Erythroblast (primary cell): ENCODE results near the gene OBSCN.
A peak's percentile ranks its signal among the peaks of the same experiment; 100 is the strongest.

Experiments
- DNase-seq, 2 experiments: peaks; one replicate each; lab custom pipeline; 2025; lab: John Stamatoyannopoulos, UW
- GATA1 ChIP-seq: IDR thresholded peaks from 2 replicates; pipeline ENCODE4 v1.6.1; 2011; ENCODE audit warnings: low read depth, mild to moderate bottlenecking, control low read depth, low read length, moderate library complexity
- POLR2A ChIP-seq: IDR thresholded peaks from 2 replicates; pipeline ENCODE4 v1.6.1; 2011; ENCODE audit warnings: mild to moderate bottlenecking, low read length

OBSCN gene

DNA sequence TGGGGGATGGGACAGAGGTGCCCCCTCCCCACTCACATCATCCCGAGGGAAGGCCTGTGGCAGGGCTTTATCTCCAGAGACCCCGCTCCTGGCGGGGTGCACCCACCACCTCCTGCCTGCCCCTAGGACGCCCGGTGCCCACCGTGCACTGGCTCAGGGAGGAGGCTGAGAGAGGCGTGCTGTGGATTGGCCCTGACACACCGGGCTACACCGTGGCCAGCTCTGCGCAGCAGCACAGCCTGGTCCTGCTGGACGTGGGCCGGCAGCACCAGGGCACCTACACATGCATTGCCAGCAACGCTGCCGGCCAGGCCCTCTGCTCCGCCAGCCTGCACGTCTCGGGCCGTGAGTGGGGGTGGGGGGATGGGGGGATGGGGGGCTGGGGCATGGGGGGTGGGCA lies 127.1 kb downstream of the OBSCN start:
- no peak for DNase-seq
- TF ChIP-seq GATA1 (no peak), POLR2A (no peak)

DNA sequence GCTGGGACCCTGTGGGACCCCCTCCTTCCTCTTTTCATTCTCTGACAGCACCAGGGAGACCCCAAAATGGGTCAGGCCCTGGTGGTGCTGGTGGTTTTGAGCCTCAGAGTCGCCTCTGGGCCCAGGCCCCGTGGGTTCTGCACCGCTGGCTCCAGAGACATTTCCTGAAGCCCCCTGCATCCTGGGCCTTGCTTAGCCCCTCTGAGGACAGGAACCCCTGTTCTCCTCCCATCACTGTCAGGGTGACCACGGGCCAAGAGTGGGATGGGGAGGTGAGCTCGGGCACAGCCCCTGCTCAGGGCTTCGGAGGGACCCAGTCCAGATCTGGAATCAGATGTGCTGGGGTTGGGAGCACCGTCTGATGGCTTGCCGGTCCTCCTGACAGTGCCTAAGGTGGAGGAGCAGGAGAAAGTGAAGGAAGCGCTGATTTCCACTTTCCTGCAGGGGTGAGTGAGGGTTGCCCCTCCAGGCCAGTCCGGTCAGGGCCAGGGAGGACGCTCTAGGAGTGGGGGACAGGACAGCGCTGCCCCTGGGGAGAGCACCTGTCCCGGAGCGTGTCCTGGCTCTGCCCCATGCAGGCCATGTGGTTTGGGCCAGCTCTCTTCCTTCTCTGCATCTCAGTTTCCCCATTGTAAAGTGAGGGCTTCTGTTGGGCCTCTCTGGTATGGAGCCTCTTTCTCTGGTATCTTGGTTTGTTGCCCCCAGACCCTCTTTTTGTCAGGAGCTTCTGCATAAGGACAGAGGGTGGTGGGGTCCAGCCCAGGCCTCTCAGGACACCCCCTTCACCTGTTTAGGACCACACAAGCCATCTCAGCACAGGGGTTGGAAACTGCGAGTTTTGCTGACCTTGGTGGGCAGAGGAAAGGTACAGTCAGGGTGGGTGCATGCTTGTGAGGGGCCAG lies 127.8 kb downstream of the OBSCN start:
- TF ChIP-seq GATA1 (no peak), POLR2A (no peak)
- no peak for DNase-seq

DNA sequence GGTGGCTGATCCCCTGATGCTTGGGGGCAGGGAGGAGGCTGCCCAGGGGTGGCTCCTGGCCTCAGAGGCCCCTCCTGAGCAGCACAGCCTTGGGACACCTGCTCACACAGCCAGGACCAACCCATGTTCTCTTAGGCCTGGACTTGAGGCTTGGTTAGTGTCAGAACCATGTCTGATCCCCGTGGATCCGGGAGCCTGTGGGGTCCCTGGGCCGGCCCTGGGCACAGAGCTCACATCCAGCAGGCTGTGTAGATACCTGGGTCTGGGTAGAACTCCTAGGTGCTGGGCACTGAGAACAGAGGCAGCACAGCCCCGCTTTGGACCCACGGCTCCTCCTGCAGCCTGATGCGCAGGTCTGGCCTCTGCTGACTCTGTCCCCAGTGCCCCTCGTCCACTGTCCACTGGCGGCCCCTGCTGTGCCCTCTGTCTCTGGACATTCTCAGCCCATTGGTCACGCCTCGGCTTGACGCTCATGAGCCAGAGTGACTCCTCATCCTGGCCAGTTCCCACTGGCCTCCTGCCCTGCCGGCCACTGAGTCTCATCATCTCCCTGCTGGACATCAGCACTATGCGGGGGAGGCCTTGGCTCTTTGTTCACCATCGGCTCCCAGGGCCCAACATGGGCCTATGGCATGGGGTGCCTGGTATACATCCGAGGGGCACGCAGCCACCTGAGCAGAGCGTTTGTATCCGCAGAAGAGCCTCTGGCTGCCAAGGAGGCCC lies 128.6 kb downstream of the OBSCN start:
- TF ChIP-seq GATA1 (no peak), POLR2A (no peak)
- DNase-seq = no peak

DNA sequence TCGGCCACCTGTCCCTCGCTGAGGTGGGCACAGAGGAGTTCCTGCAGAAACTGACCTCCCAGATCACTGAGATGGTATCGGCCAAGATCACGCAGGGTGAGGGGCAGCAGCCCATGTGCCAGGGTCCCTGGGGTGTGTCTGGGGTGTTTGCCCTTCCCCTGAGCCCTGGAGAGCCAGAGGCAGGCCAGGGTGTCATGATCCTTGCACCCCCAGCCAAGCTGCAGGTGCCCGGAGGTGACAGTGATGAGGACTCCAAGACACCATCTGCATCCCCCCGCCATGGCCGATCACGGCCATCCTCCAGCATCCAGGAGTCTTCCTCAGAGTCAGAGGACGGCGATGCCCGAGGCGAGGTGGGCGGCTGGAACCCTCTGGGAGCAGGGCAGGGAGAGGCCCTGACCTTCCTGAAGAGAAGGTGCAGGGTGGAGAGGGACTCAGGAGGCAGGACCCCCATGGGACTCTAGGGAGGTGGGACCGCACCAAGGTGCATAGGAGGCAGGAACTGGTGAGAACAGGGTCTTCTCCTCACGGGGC lies 129.3 kb downstream of the OBSCN start:
- DNase-seq = no peak
- TF ChIP-seq POLR2A = no peak
- TF ChIP-seq GATA1 = no peak

DNA sequence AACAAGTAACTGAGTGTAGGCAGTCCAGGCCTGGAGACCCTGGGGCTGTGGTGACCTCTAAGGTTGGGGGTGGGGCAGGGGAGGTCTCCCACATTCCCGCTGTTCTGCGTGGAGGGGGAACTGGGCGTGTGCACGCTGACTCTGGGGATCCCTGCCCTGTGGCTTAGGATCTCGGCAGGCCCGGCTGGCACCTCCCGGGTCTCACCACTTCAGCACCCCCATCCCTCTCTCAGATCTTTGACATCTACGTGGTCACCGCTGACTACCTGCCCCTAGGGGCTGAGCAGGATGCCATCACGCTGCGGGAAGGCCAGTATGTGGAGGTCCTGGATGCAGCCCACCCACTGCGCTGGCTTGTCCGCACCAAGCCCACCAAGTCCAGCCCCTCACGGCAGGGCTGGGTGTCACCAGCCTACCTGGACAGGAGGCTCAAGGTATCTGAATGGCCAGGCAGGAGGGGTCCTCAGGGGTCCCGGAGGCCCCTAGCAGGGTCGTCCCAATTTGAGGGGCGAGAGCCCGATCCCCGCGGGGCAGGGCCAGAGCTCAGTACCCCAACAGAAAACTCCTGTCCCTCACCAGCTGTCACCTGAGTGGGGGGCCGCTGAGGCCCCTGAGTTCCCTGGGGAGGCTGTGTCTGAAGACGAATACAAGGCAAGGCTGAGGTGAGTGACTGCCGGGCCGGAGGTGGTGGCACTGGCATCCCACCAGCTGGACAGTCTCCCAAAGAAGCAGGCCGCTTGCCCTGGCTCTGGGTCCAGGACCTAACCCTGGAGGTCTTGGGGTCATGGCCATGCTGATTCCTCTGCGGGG lies 130.1 kb downstream of the OBSCN start:
- DNase-seq = no peak
- no peak for TF ChIP-seq POLR2A
- TF ChIP-seq GATA1 = no peak

DNA sequence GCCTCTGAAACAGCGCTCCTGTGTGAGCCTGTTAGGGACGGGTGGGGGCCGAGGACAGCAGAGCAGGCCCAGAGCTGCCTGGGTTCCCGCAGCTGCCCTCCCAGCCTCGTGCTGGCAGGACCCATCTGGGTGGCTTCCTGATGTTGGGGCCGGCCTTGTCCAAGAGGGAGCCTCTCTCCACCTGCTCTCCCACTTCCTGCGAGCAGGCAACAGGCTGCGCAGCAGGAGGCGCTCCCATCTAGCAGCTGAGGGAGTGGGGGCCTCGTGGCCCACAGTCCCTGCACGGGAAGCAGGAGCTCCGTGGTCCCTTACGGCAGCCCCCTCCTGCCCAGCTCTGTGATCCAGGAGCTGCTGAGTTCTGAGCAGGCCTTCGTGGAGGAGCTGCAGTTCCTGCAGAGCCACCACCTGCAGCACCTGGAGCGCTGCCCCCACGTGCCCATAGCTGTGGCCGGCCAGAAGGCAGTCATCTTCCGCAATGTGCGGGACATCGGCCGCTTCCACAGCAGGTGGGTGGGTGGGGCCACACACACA lies 130.7 kb downstream of the OBSCN start:
- TF ChIP-seq GATA1 (no peak), POLR2A (no peak)
- no peak for DNase-seq

DNA sequence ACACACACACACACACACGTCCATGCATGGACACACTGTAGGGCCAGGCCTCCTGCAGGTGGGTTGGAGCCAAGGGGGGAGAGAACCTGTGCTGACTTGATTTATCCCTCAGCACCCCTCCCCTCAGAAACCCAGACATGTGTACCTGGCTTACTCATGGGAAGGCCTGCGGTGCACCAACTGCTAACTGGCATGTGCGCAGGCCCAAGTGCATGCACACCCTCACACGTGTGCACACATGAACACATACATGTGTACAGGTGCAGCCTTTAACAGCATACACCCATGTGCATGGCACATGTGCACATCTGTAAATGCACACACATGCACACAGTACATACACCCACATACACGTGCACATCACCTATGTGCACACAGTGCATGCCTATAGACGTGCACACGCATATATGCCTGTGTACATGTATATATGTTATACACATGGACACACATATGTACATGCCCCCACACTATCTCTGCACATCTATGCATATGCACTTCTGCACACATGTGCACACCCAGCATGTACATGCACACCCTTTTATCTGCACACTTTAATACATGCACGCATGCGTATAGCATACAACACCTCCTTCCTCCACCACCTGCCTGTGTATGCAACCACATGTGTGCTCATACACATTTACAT lies 131.3 kb downstream of the OBSCN start:
- TF ChIP-seq POLR2A = no peak
- no peak for TF ChIP-seq GATA1
- no peak for DNase-seq

DNA sequence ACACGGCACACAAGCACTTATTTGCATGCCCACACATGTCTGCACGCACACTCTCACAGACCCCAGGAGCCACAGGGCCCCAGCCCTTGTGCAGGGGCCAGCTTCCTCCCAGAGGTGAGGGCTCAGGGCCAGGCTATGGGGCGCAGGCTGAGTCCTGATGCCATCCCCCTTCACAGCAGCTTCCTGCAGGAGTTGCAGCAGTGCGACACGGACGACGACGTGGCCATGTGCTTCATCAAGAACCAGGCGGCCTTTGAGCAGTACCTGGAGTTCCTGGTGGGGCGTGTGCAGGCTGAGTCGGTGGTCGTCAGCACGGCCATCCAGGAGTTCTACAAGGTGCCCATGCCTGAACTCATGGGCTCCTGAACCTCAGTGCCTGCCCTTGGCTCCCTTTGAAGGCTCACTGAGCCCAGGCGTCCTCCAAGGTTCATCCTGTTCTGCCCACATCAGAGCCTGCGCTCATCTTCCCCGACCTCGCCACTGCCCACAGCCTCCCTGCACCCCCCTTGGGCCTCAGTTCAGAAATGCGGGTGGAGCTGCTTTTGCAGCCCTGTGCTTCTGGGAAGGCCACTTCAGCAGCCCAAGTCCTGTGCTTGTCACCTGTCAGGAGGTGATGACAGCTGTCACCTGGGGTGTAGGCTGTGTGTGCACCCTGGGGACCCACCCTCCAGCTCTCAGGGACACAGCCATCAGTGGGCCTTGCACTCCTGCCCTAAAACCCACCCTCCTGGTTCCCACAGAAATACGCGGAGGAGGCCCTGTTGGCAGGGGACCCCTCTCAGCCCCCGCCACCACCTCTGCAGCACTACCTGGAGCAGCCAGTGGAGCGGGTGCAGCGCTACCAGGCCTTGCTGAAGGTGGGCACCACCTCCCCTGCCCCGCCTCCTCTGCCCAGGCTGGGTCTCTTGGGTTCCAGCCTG lies 132.2 kb downstream of the OBSCN start:
- TF ChIP-seq POLR2A (no peak), GATA1 (no peak)
- no peak for DNase-seq

DNA sequence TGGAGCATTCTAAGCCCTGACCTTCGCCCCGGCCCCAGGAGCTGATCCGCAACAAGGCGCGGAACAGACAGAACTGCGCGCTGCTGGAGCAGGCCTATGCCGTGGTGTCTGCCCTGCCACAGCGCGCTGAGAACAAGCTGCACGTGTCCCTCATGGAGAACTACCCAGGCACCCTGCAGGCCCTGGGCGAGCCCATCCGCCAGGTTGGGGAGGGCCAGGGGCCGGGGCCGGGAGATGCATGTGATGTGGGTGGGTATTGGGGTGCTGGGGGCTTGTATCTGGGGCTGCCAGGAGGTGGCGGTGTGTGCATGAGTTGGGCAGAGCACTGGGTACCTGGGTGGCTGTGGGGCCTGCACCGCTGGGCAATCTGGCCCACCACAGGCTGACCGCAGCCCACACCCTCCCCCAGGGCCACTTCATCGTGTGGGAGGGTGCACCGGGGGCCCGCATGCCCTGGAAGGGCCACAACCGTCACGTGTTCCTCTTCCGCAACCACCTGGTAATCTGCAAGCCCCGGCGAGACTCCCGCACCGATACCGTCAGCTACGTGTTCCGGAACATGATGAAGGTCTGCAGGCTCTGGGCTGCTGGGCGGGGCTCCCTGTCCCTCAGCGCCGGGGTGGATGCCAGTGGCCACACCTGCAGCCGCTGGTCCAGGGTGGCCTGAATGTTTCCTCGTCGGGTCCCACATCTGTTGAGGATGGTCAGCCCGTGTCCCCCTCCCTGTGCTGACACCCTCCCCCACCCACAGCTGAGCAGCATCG lies 133.0 kb downstream of the OBSCN start:
- DNase-seq = peak; percentile 28 to 52

DNA sequence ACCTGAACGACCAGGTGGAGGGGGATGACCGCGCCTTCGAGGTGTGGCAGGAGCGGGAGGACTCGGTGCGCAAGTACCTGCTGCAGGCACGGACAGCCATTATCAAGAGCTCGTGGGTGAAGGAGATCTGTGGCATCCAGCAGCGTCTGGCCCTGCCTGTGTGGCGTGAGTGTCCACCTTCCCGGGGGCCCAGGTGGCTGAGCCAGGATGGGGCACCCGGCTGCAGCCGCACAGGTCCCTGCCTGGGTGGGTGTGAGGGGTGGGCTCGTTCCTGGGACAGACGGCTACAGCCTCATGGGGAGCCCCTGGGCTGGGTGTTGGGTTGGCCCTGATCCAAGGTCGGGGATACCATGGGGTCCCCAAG lies 133.6 kb downstream of the OBSCN start:
- no peak for DNase-seq
- TF ChIP-seq POLR2A (no peak), GATA1 (no peak)

More for the DNA sequence above, 133.0 kb downstream of the OBSCN start:
- TF ChIP-seq POLR2A = no peak
- no peak for TF ChIP-seq GATA1

DNA sequence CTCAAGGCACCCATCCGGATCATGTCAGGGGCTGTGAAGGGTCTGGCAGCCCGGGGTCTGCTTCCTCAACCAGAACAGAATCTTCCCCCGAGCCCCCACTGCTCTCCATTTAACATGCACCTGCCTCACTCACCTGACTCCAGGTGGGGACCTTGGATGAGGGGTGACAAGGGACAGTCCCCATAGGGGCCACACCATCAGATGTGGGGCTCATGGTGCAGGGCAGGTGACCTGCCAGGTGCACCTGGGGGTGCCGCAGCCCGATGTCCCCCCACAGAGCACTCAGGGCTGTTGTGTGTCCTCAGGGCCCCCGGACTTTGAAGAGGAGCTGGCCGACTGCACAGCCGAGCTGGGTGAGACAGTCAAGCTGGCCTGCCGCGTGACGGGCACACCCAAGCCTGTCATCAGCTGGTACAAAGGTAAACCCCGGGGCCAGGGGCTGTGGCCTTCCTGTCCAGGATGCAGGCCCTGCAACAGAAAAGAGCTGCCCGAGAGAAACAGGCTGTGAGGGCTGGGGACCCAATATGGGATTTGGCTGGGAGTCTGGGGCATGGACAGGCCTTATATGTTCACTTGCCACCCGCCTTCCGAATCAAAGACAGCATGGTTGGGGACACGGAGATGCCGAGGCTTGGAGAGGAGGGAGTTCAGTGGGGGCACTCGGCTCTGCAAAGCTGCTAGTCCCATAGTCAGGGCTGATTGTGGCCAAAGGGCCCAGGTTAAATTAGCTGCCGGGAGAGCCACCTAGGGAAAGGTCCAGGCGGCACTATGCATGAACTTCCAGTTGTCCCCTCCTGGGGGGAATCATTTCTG lies 134.2 kb downstream of the OBSCN start:
- DNase-seq = no peak
- no peak for TF ChIP-seq POLR2A
- TF ChIP-seq GATA1 = no peak
